ENCODE data around the gene FSIP1. TPM values are rescaled to one million over a fixed set of nuclear protein-coding genes. Genes with fewer than 3 reads are reported as not detected.

FSIP1 gene
- total and polyA plus RNA-seq, 9 donors: 0.13 to 6.8 (median 0.79) TPM

DNA sequence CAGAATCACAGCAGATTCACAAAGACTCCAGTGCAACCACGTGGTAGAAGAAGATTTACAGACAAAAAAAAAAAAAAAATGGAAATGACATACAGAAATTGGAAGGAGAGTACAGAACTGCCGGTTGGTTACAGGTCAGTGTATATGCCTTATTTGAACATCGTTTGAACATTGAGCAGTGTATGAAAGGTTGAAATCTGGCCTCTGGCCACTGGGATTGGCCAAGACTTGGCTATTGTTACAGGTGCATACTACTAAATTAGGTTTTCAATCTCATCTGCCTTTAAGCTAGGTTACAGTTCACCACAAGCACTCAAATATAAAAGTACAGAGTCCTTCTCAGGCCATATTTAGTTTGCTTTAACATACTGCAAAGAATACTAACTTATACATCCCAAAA, 142.0 kb downstream of the FSIP1 start:
- 77 to 85% (median 80%) methylated on average over 3 of the region's 3 CpGs for WGBS, 3 donors

DNA sequence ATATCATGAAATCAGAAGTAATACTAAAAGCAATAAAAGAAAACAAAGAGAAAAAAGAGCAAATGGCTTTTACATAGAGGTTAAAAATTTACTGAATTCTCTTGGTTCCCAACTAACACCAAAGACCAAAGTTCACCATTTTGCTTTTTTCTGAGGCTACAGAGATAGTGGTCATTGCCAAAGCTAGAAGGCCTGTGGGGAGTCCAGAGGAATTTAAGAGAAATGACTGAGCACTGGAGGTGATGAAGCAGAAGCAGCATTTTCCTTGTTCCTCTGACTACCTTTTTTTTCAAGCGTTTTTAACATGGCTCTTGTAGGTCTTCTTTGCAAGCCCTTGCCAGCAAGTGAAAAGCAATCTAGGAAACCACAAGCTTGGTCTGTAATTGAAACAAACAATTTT, 143.6 kb downstream of the FSIP1 start:
- Histone ChIP-seq H3K4me3 (no peak overlapping the region), H3K36me3 (no peaks in the 10 kb centered on the region), H3K4me1 (ENCODE audit: insufficient read depth) (no peaks in the 10 kb centered on the region), H3K9me3 (no peaks in the 10 kb centered on the region), H3K27me3 (no peaks in the 10 kb centered on the region), H3K27ac (no peak overlapping the region)
- 91 to 93% (median 93%) methylated on average over 1 of the region's 1 CpG for WGBS, 3 donors
- no peak for DNase-seq
- intact Hi-C loops (cut with DNase I): no loop called here
- TF ChIP-seq POLR2A (IDR thresholded peaks at IDR 0.05) (no peak), EP300 (IDR thresholded peaks at IDR 0.05) (no peak)
- TF ChIP-seq, protein P1, sequence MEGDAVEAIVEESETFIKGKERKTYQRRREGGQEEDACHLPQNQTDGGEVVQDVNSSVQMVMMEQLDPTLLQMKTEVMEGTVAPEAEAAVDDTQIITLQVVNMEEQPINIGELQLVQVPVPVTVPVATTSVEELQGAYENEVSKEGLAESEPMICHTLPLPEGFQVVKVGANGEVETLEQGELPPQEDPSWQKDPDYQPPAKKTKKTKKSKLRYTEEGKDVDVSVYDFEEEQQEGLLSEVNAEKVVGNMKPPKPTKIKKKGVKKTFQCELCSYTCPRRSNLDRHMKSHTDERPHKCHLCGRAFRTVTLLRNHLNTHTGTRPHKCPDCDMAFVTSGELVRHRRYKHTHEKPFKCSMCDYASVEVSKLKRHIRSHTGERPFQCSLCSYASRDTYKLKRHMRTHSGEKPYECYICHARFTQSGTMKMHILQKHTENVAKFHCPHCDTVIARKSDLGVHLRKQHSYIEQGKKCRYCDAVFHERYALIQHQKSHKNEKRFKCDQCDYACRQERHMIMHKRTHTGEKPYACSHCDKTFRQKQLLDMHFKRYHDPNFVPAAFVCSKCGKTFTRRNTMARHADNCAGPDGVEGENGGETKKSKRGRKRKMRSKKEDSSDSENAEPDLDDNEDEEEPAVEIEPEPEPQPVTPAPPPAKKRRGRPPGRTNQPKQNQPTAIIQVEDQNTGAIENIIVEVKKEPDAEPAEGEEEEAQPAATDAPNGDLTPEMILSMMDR (IDR thresholded peaks at IDR 0.05): no peak

More for the DNA sequence above, 142.0 kb downstream of the FSIP1 start:
- intact Hi-C loops (cut with DNase I): no loop called here
- Histone ChIP-seq H3K9me3 (no peaks in the 10 kb centered on the region), H3K4me1 (ENCODE audit: insufficient read depth) (no peaks in the 10 kb centered on the region), H3K27me3 (no peaks in the 10 kb centered on the region), H3K27ac (no peak overlapping the region), H3K4me3 (no peak overlapping the region), H3K36me3 (no peaks in the 10 kb centered on the region)
- TF ChIP-seq POLR2A (IDR thresholded peaks at IDR 0.05) (no peak), EP300 (IDR thresholded peaks at IDR 0.05) (no peak)
- TF ChIP-seq, protein P1 (IDR thresholded peaks at IDR 0.05): no peak
- DNase-seq: no peak

DNA sequence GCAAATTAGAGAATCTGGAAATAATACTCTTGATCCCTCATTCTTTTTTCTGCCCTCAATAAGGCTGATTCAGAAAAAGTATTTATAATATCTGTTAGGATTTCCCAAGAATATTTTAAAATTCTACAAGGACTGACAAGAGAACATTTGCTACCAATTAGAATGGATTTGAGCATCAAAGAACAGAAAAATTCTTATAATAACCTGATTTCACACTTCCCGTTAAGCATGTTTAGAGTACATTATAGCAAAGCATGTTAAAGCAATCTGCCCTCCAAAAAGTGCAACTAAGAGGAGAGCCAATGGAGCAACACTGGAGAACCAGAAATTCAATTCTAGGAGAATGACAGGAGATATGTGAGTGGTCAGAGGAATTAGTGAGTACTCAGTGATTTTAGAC, 144.6 kb downstream of the FSIP1 start:
- Histone ChIP-seq H3K4me1 (ENCODE audit: insufficient read depth) (no peaks in the 10 kb centered on the region), H3K9me3 (no peaks in the 10 kb centered on the region), H3K27me3 (no peaks in the 10 kb centered on the region), H3K27ac (no peak overlapping the region), H3K4me3 (no peak overlapping the region), H3K36me3 (no peaks in the 10 kb centered on the region)
- DNase-seq: no peak
- TF ChIP-seq, protein P1 (IDR thresholded peaks at IDR 0.05): no peak
- TF ChIP-seq EP300 (IDR thresholded peaks at IDR 0.05): no peak
- TF ChIP-seq POLR2A (IDR thresholded peaks at IDR 0.05): no peak
- WGBS, 3 donors: 93 to 96% (median 93%) methylated on average over 1 of the region's 1 CpG
- intact Hi-C loops (cut with DNase I): no loop called here

DNA sequence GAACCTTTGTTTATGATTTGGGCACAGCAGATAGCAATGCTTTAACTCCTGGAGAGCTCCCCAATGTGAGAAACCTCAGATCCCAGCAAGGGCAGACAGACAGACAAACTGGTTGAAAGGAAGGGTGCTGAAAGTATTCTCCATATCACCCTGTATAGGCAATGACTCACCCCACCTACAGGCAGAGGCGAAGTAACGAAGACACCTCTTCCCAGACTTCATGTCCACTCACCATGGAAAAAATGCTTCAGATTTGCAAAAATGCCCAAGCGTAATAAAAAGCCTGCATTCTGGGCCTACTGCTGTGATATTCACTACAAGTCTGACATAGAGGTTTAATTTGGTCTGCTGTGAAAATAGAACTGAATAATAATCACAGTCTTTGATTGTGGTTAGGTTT, 151.3 kb downstream of the FSIP1 start:
- intact Hi-C loops (cut with DNase I): no loop called here
- no peaks in the 10 kb centered on the region for H3K27me3 ChIP-seq
- no peak for DNase-seq
- peaks cover 10% of the 10 kb centered on the region for H3K4me1 ChIP-seq (ENCODE audit: insufficient read depth)
- H3K9me3 ChIP-seq: no peaks in the 10 kb centered on the region
- TF ChIP-seq EP300 (IDR thresholded peaks at IDR 0.05) (no peak), POLR2A (IDR thresholded peaks at IDR 0.05) (no peak)
- TF ChIP-seq, protein P1 (IDR thresholded peaks at IDR 0.05): no peak
- no peak overlapping the region for H3K27ac ChIP-seq
- no peak overlapping the region for H3K4me3 ChIP-seq
- no peaks in the 10 kb centered on the region for H3K36me3 ChIP-seq
- 87 to 97% (median 97%) methylated on average over 3 of the region's 3 CpGs for WGBS, 3 donors

All from ovary (tissue), 9 donors.